Suppressor macrophage treated with lipopolysaccharide for 4 hours (primary cell): ENCODE measurements around the gene USP37.
A peak's percentile ranks its signal among the peaks of the same experiment; 100 is the strongest.

Experiments used
- DNase-seq: peaks from one replicate; pipeline ENCODE4 v3.0.0-alpha.2; 2020

Gene USP37

DNA sequence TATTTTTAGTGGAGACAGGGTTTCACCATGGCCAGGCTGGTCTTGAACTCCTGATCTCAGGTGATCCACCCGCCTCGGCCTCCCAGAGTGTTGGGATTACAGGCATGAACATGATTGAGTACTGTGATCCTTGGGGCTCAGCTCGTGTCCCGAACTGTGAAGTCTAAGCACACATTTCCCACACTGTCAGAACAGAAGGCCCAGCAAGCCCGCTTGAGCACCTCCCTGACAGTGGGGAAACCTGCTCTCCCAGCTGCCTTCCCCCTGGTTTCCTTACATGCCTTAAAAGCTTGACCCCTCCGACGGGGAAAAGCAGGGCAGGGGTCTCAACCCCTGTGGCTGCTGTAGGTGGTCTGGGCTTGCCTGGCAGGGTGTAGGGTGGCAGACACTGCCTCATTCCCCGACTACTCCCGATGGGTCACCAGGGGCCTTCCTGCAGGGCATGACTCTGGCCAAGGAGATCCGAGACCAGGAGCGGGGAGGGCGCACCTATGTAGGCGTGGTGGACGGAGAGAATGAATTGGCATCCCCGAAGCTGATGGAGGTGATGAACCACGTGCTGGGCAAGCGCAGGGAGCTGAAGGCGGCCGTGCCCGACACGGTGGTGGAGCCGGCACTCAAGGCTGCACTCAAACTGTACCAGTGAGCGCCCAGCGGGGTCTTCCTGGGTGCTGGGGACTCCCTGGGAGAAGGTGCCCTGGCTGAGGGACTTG lies 139.1 kb downstream of the USP37 start:
- DNase-seq, result no peak

DNA sequence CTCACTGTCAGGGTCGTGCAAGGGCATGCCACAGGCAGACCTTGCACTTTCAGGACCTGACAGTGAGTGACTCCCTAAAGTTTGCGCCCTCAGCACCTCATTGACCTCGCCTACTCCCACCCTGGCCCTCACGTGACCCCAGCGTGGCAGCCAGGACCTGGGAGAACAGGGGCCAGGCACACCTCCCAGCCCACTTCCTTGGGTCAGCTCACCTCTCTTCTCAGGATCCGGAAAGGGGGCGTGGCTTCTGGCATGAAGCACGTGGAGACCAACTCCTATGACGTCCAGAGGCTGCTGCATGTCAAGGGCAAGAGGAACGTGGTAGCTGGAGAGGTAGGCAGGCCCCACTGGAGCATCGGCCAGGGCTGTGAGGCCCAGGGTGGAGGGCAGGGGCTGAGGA lies 140.4 kb downstream of the USP37 start:
- DNase-seq, result no peak

- DNase-seq, result no peak
Observed at GRCh38 chr2:218425531-218425930, 142.6 kb downstream of the USP37 start.

DNA sequence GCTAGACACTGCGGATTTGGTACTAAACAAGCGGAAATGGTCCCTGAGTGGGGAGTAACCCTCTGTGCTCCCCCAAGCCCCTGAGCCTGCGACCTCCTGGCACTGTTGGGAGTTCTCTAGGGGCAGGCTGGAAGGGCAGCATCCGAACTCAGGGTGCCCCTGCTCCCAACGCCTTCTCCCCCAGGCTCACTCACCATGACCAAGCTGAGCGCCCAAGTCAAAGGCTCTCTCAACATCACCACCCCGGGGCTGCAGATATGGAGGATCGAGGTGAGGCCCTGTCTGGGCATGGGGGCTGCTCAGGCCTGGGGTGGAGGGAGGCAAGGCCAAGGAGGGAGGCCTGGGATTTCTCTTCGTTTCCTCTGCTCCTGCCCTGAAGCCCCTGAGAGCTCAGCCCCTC lies 144.6 kb downstream of the USP37 start:
- no peak for DNase-seq

DNA sequence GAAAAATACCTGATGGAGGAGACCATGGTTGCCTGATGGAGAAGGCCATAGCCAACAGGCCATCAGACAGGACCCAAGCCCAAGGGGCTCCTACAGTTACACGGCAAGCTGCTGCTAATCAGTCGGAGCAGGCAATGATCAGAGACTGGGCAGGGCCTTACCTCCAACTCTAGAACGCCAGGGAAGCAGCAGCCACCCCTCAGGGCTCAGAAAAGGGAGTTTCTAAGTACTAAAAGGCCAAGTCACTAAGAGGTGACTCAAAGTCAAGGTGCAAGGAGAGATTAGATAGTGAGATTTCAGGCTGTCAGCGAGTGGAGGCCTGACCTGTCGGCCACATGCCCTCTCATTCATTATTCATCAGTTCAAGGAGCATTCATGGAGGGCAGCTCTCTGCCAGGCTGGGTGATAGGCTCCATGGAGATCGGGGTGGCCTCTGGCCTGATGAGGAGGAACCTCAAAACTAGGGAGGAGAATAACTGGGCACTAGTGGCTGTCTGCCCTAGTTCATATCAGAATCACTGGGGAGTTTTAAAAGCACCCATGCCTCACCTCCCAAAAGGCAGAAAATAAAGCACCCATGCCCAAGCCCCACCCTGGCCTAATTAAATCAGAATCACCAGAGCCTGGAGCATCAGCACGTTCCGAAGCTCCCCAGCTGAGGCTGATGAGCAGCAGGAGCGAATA lies 145.6 kb downstream of the USP37 start:
- DNase-seq, result no peak

GRCh38 chr2:218421027-218421426 lies 147.1 kb downstream of the USP37 start:
- DNase-seq, result no peak

GRCh38 chr2:218419630-218420216 lies 148.4 kb downstream of the USP37 start:
- DNase-seq, result no peak

GRCh38 chr2:218418717-218419458 lies 149.3 kb downstream of the USP37 start, which contains the start of gene VIL1:
VIL1 (plus strand) TSS chr2:218419123; CDS start chr2:218423779, 4,656 bp downstream.
- DNase-seq, result no peak

DNA sequence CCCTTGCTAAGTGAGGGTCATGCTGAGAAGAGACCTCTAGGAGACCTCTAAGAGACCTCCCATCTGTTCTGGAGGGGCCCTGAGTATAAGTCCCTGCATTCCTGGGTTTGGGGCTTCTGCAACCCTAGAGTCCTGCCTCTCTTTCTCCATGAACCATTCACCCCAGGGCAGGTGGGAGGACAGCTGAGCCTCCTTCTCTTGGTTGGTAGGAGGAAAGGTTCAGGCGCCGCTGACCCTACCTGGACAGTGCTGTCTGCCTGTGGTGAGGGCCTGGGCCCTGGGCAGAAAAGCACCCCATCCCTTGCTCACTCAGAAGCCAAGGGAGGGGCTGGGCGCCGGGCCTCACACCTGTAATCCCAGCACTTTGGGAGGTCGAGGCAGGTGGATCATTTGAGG lies 149.8 kb downstream of the USP37 start:
- DNase-seq, result no peak

- no peak for DNase-seq
Observed at GRCh38 chr2:218407717-218408116, 160.4 kb downstream of the USP37 start.

DNA sequence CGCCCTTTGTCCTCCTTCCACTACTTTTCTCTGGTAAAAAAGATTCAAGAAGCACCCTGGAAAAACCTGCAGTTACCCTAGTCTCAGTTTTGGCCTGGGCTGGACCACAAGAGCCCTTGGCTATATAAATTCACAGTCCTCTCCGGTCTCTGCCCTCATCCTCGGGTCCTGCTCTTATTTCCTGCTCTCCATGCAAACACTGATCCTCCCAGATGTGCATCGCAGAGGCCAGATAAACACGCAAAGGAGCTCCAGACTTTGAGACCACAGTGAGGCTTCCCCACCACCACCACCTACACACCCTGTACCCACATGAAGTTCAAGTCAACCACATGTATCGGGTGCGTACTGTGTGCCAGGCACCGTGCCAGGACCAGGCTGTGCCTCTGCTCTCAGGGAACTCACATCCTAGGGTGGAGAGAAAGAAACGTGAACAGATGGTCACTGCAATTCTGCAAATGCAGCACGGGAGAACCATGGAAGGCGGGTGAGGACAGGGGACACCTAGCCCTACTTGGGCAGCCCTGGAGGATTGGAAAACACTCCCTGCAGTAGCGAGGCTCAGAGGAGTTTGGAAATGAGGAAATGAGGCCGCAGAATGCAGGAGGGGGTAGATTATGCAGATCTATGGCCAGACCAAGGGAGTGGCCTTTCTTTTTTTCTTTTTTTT lies 161.1 kb downstream of the USP37 start:
- peak; percentile 51 for DNase-seq

GRCh38 chr2:218406209-218406948 lies 161.8 kb downstream of the USP37 start:
- peak; percentile 98 for DNase-seq

GRCh38 chr2:218405746-218406208 lies 162.4 kb downstream of the USP37 start:
- no peak for DNase-seq

DNA sequence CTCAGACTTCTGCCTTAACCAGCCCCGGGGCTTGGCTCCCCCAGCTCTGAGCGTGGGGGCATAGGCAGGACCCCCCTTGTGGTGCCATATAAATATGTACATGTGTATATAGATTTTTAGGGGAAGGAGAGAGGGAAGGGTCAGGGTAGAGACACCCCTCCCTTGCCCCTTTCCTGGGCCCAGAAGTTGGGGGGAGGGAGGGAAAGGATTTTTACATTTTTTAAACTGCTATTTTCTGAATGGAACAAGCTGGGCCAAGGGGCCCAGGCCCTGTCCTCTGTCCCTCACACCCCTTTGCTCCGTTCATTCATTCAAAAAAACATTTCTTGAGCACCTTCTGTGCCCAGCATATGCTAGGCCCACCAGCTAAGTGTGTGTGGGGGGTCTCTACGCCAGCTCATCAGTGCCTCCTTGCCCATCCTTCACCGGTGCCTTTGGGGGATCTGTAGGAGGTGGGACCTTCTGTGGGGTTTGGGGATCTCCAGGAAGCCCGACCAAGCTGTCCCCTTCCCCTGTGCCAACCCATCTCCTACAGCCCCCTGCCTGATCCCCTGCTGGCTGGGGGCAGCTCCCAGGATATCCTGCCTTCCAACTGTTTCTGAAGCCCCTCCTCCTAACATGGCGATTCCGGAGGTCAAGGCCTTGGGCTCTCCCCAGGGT lies 162.9 kb downstream of the USP37 start:
- no peak for DNase-seq

- no peak for DNase-seq
Observed at GRCh38 chr2:218404351-218405085, 163.6 kb downstream of the USP37 start.

GRCh38 chr2:218403810-218404209 lies 164.3 kb downstream of the USP37 start:
- DNase-seq, result no peak

- DNase-seq, result no peak
Observed at GRCh38 chr2:218402911-218403411, 165.2 kb downstream of the USP37 start.

DNA sequence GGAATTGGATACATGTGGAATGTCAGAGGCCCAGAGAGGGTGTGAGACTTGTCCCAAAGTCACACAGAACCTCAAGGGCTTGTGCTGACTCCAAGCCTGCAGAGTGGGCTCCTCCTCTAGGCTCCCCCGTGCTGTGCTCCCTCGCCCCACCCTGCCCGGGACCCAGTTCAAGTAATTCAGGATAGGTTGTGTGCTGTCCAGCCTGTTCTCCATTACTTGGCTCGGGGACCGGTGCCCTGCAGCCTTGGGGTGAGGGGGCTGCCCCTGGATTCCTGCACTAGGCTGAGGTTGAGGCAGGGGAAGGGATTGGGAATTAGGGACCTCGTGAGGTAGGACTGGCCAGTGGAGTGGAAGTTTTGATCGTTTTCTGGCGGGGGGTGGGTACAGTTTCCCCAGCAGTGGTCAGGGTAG lies 165.7 kb downstream of the USP37 start:
- DNase-seq, result no peak

GRCh38 chr2:218401890-218402289 lies 166.3 kb downstream of the USP37 start:
- no peak for DNase-seq
